CD14-positive monocyte (primary cell): Measurements from ENCODE around the gene MR1. TPM values are rescaled to one million over a fixed set of nuclear protein-coding genes. Genes with fewer than 3 reads are reported as not detected.

Experiments used
- DNase-seq, 3 donors: peaks; one replicate each; pipeline ENCODE4 v3.0.0-alpha.2; 2011 to 2022
- H2AFZ ChIP-seq: 2 replicates; pipeline ENCODE4 v1.6.0; 2012; ENCODE audit warnings: mild to moderate bottlenecking, low read depth, low read length, inconsistent platforms; ENCODE audit not compliant: insufficient read depth, poor library complexity, severe bottlenecking
- H3K27ac ChIP-seq, 2 donors: 1 replicate in 1 of 2; 2 replicates in 1 of 2; pipeline ENCODE4 v1.5.1; 2012 to 2013; ENCODE audit warnings: low read length in 2 of 2, control low read depth in 1 of 2, inconsistent platforms in 1 of 2, low read depth in 1 of 2, mild to moderate bottlenecking in 1 of 2
- H3K27me3 ChIP-seq, 2 donors: one replicate each; pipeline versions ENCODE4 v1.6.0 to v1.6.1; 2011 to 2013; ENCODE audit warnings: low read length in 2 of 2; ENCODE audit not compliant: control insufficient read depth in 2 of 2, insufficient read depth in 2 of 2
- H3K36me3 ChIP-seq, 2 donors: replicated peaks in 1 of 2; 1 replicate in 1 of 2; 2 replicates in 1 of 2; pipeline versions ENCODE4 v1.5.1 to v1.6.1; 2012 to 2013; ENCODE audit warnings: low read length in 2 of 2, control low read depth in 1 of 2, inconsistent platforms in 1 of 2, mild to moderate bottlenecking in 1 of 2; ENCODE audit not compliant: insufficient read depth in 2 of 2, control insufficient read depth in 1 of 2
- H3K4me1 ChIP-seq, 2 donors: 1 replicate in 1 of 2; 2 replicates in 1 of 2; pipeline versions ENCODE4 v1.5.1 to v1.6.1; 2012 to 2013; ENCODE audit warnings: low read length in 2 of 2, control low read depth in 1 of 2, inconsistent platforms in 1 of 2, mild to moderate bottlenecking in 1 of 2, moderate library complexity in 1 of 2; ENCODE audit not compliant: insufficient read depth in 2 of 2, control insufficient read depth in 1 of 2
- H3K4me2 ChIP-seq: replicated peaks from 2 replicates; pipeline ENCODE3; 2012; ENCODE audit warnings: low read length, moderate library complexity, mild to moderate bottlenecking; ENCODE audit not compliant: poor library complexity, severe bottlenecking; ENCODE audit errors: extremely low read depth
- H3K4me3 ChIP-seq, 3 experiments: fragments of 200-600 bp in 1 of 3; sonication (generic) in 1 of 3; replicated peaks in 1 of 3; 1 replicate in 2 of 3; 2 replicates in 1 of 3; pipeline ENCODE4 v1.5.1; 2011 to 2013; ENCODE audit warnings: low read length in 3 of 3, mild to moderate bottlenecking in 3 of 3, control low read depth in 2 of 3, low read depth in 2 of 3, inconsistent platforms in 1 of 3, moderate library complexity in 1 of 3
- H3K79me2 ChIP-seq: 2 replicates; pipeline ENCODE4 v1.6.0; 2012; ENCODE audit warnings: mild to moderate bottlenecking, control low read depth, inconsistent platforms, low read length, moderate library complexity; ENCODE audit not compliant: insufficient read depth
- H3K9ac ChIP-seq: 2 replicates; pipeline ENCODE4 v1.6.0; 2017; ENCODE audit warnings: low read length, mild to moderate bottlenecking; ENCODE audit not compliant: insufficient read depth, poor library complexity, severe bottlenecking
- H3K9me3 ChIP-seq, 2 donors: replicated peaks in 1 of 2; 1 replicate in 1 of 2; 2 replicates in 1 of 2; pipeline versions ENCODE4 v1.5.1 to v1.6.1; 2012 to 2013; ENCODE audit warnings: low read length in 2 of 2, control low read depth in 1 of 2; ENCODE audit not compliant: control insufficient read depth in 1 of 2, insufficient read depth in 1 of 2
- H4K20me1 ChIP-seq: 2 replicates; pipeline ENCODE4 v1.6.0; 2012; ENCODE audit warnings: mild to moderate bottlenecking, low read length, control low read depth, moderate library complexity; ENCODE audit not compliant: insufficient read depth
- H3K27ac Mint-ChIP-seq, 7 donors: one replicate each; pipeline ENCODE4 v1.8.0; 2020; ENCODE audit warnings: mild to moderate bottlenecking in 7 of 7, mixed read lengths in 7 of 7, moderate library complexity in 6 of 7, inconsistent platforms in 2 of 7
- H3K27me3 Mint-ChIP-seq, 3 donors: one replicate each; pipeline ENCODE4 v1.8.0; 2021 to 2022; ENCODE audit warnings: low read depth in 3 of 3, mild to moderate bottlenecking in 3 of 3, mixed read lengths in 3 of 3, moderate library complexity in 3 of 3, inconsistent platforms in 1 of 3
- H3K36me3 Mint-ChIP-seq, 2 donors: one replicate each; pipeline ENCODE4 v1.8.0; 2020; ENCODE audit warnings: mixed read lengths in 2 of 2, inconsistent platforms in 1 of 2, mild to moderate bottlenecking in 1 of 2
- H3K4me1 Mint-ChIP-seq: one replicate; pipeline ENCODE4 v1.8.0; 2020; ENCODE audit warnings: mild to moderate bottlenecking, mixed read lengths
- H3K4me3 Mint-ChIP-seq, 2 donors: one replicate each; pipeline ENCODE4 v1.8.0; 2020; ENCODE audit warnings: mild to moderate bottlenecking in 2 of 2, mixed read lengths in 2 of 2, moderate library complexity in 1 of 2
- H3K9me3 Mint-ChIP-seq, 7 donors: one replicate each; pipeline ENCODE4 v1.8.0; 2020 to 2022; ENCODE audit warnings: mixed read lengths in 7 of 7, mild to moderate bottlenecking in 6 of 7, moderate library complexity in 6 of 7, inconsistent platforms in 2 of 7
- WGBS: methylation state at CpG from one replicate; pipeline ENCODE4 v1.1.5; 2013; ENCODE audit warnings: missing lambda C conversion rate; ENCODE audit not compliant: insufficient coverage; 5-methylcytosine and 5-hydroxymethylcytosine counted together
- intact Hi-C, 2 donors: fragments of 100-400 bp; cut with micrococcal nuclease; formaldehyde crosslinking; loops; one replicate each; pipeline versions ENCODE4 v1.15.0 to v1.15.1; 2023
- polyA plus RNA-seq, 3 donors: library from polyadenylated mRNA; depleted of rRNA in 1 of 3; unstranded in 2 of 3; stranded (reverse) in 1 of 3; fragments of 300-500 nt in 2 of 3; fragments of >200 nt in 1 of 3; fragmentation: Illumina TruSeq in 2 of 3; gene quantifications; 1 replicate in 2 of 3; 2 replicates in 1 of 3; pipeline ENCODE4 v1.2.3, GENCODE V29; 2012 to 2021
- TF ChIP-seq, protein P1 (sequence below): fragments of 200-600 bp; IDR thresholded peaks from one replicate; pipeline ENCODE4 v1.8.0; 2022; ENCODE audit warnings: antibody characterized with exemption, mild to moderate bottlenecking

Gene MR1
- polyA plus RNA-seq, 3 donors: 17.7 to 46.9 (median 40.9) TPM

DNA sequence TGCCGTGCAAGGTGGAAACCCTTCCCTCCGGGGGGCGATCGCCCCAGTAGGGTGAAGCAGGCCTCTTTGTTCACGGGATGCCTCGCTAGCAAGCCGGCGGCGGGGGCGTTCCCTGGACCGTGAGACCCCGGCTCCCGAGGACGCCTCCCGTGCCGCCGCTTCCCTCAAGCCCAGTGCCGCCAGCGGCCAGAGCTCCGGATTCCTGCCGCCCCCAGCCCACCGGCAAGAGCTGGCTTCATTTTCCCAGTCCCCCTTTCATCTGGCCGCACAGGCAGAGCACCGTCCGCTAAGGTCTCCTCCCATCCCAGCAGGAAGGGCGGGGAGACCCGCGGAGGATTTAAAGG is 71.0 kb downstream of the MR1 start:
- Histone ChIP-seq H3K4me2 (peak overlapping the region; percentile 93), H3K27ac (peak overlapping the region; percentile 62 to 87), H3K4me1 (peaks cover 51 to 65% of the 10 kb centered on the region in 2 donors), H4K20me1 (no peaks in the 10 kb centered on the region), H3K79me2 (no peaks in the 10 kb centered on the region), H3K27me3 (peaks cover 3 to 17% of the 10 kb centered on the region in 2 donors), H3K9me3 (no peaks in the 10 kb centered on the region), H3K36me3 (no peaks in the 10 kb centered on the region), H3K4me3 (peak overlapping the region; percentile 69 to 82 (median 70)), H3K9ac (peak overlapping the region; percentile 79), H2AFZ (peak overlapping the region; percentile 83)
- Mint-ChIP-seq H3K9me3 (peaks cover 0 to 1% (median 0%) of the 10 kb centered on the region in 7 donors), H3K27ac (peak overlapping the region; percentile 80 to 90 (median 89)), H3K27me3 (peaks cover 27 to 29% (median 28%) of the 10 kb centered on the region in 3 donors), H3K4me1 (peaks cover 67% of the 10 kb centered on the region), H3K4me3 (peak overlapping the region; percentile 84 to 92), H3K36me3 (peaks cover 0 to 3% of the 10 kb centered on the region in 2 donors)
- DNase-seq: no peak
- intact Hi-C loops: loop anchor here (2.0 to 5.0 kb wide), 2 partner anchors 14 to 38 kb away; no protein-coding TSS in a partner anchor
- WGBS: 2% methylated on average over 26 of the region's 28 CpGs
- TF ChIP-seq, protein P1, sequence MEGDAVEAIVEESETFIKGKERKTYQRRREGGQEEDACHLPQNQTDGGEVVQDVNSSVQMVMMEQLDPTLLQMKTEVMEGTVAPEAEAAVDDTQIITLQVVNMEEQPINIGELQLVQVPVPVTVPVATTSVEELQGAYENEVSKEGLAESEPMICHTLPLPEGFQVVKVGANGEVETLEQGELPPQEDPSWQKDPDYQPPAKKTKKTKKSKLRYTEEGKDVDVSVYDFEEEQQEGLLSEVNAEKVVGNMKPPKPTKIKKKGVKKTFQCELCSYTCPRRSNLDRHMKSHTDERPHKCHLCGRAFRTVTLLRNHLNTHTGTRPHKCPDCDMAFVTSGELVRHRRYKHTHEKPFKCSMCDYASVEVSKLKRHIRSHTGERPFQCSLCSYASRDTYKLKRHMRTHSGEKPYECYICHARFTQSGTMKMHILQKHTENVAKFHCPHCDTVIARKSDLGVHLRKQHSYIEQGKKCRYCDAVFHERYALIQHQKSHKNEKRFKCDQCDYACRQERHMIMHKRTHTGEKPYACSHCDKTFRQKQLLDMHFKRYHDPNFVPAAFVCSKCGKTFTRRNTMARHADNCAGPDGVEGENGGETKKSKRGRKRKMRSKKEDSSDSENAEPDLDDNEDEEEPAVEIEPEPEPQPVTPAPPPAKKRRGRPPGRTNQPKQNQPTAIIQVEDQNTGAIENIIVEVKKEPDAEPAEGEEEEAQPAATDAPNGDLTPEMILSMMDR: peak; percentile 34

DNA sequence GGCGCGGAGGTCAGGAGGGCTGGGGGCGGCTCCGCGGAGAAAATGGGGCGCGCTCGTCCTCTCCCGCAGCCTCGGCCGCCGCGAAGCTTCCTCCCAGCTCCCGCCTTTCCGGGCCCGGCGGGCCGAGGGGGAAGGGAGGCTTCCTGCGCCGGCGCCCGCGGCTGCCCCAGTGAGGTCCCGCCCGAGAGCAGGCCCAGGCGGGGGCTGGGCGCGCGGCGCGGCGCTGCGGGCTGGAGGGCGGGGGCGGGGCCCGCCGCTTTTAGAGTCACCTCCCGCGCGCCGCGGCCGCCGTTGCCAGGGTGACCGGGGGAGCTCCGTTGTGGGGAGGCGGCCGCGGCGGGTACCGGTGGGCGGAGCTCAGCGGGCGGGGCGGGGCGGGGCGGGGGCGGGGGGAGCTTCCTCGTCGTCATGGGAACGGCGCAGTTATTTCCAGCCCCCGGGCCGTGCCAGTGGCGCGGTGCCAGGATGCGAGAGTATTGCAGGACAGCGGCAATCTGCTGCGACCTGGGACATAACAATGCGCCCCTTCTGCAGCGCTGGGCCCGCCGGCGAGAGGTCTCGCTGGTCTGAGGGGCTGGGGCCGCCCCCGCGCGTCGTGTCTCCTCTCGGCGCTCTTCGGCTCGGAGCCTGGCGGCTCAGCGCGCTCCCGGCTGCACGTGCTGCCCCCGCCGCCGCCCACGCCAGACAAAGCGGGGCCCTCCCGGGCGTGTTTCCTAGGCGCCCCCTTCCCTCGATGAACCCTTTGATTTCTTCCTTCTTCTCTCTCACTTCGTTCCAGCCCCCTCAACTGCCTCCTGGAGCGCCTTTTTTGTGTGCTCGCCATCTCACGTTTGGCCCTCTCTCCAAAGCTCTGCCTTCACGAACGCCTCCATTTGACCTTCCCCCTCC is 71.6 kb downstream of the MR1 start:
- WGBS: 2% methylated on average over 85 of the region's 104 CpGs
- Histone ChIP-seq H3K27ac (peak overlapping the region; percentile 62 to 87), H2AFZ (peak overlapping the region; percentile 83), H3K79me2 (no peaks in the 10 kb centered on the region), H3K36me3 (no peaks in the 10 kb centered on the region), H3K27me3 (peaks cover 0 to 11% of the 10 kb centered on the region in 2 donors), H3K4me2 (peak overlapping the region; percentile 93), H4K20me1 (no peaks in the 10 kb centered on the region), H3K4me3 (peak overlapping the region; percentile 69 to 82 (median 70)), H3K9ac (peak overlapping the region; percentile 79), H3K4me1 (peaks cover 46 to 60% of the 10 kb centered on the region in 2 donors), H3K9me3 (no peaks in the 10 kb centered on the region)
- H3K4me1 Mint-ChIP-seq: peaks cover 61% of the 10 kb centered on the region
- intact Hi-C loops: loop anchor here (2.0 to 5.0 kb wide), 2 partner anchors 15 to 37 kb away; no protein-coding TSS in a partner anchor
- TF ChIP-seq, protein P1: no peak
- peak overlapping the region; percentile 84 to 92 for H3K4me3 Mint-ChIP-seq
- DNase-seq: peak; percentile 88 to 93 (median 90)
- peaks cover 0 to 1% (median 0%) of the 10 kb centered on the region in 7 donors for H3K9me3 Mint-ChIP-seq
- H3K27ac Mint-ChIP-seq: peak overlapping the region; percentile 80 to 90 (median 89)
- H3K27me3 Mint-ChIP-seq: peaks cover 22 to 31% (median 23%) of the 10 kb centered on the region in 3 donors
- H3K36me3 Mint-ChIP-seq: peaks cover 0 to 3% of the 10 kb centered on the region in 2 donors
